Astrocyte of the cerebellum (primary cell): ENCODE measurements around the gene AK8.
"Not testable (repeated sequence)": the region's sequence is repeated elsewhere in the genome, so short reads cannot be mapped to it uniquely, and the experiment has no call there.

Source experiments
- DNase-seq: peaks from one replicate; pipeline ENCODE4 v3.0.0-alpha.2; 2011; ENCODE audit warnings: low read depth
- H3K4me3 ChIP-seq: 2 replicates; pipeline ENCODE4 v1.5.1; 2011; ENCODE audit warnings: mild to moderate bottlenecking, low read depth, low read length, moderate library complexity
- in situ Hi-C: cut with HindIII; loops from 2 replicates; pipeline ENCODE4 v1.10.0; 2017; ENCODE audit warnings: low sequenced_read_pairs
- TF ChIP-seq, protein P1 (sequence below): IDR thresholded peaks from 2 replicates; pipeline ENCODE4 v1.5.1; 2012; ENCODE audit warnings: low read length, low read depth, moderate library complexity, mild to moderate bottlenecking; ENCODE audit errors: missing control alignments

Gene AK8

DNA sequence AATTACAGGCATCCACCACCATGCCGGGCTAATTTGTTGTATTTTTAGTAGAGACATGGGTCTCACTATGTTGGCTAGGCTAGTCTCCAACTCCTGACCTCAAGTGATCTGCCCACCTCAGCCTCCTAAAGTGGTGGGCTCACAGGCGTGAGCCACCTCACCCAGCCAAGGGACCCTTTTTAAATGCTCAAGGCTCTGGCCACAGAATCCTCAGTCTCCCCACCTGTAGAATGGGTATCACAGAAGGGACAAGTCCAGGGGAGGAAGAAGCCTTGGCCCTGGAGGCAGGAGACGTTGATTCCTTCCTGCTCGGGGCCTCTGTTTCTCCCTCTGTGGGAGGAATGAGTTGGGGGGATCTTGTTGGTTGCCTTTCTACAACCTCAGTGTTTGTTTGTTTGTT is 162.1 kb downstream of the AK8 start:
- in situ Hi-C loops = no loop called here
- TF ChIP-seq, protein P1, sequence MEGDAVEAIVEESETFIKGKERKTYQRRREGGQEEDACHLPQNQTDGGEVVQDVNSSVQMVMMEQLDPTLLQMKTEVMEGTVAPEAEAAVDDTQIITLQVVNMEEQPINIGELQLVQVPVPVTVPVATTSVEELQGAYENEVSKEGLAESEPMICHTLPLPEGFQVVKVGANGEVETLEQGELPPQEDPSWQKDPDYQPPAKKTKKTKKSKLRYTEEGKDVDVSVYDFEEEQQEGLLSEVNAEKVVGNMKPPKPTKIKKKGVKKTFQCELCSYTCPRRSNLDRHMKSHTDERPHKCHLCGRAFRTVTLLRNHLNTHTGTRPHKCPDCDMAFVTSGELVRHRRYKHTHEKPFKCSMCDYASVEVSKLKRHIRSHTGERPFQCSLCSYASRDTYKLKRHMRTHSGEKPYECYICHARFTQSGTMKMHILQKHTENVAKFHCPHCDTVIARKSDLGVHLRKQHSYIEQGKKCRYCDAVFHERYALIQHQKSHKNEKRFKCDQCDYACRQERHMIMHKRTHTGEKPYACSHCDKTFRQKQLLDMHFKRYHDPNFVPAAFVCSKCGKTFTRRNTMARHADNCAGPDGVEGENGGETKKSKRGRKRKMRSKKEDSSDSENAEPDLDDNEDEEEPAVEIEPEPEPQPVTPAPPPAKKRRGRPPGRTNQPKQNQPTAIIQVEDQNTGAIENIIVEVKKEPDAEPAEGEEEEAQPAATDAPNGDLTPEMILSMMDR = no peak
- no peak overlapping the region for H3K4me3 ChIP-seq
- no peak for DNase-seq

DNA sequence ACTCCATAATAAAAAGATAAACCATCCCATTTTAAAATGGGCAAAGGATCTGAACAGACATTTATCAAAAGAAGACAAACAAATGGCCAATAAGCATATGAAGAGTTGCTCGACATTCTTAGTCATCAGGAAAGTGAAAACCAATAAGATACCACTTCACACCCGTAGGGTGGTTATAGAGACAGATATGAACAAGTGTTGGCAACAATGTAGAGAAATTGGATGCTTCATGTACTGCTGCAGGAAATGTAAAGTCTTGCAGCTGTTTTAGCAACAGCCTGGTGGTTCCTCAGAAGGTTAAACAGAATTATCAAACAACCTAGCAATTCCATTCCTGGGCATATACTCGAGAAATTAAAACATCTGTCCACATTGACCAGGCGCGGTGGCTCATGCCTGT is 165.3 kb downstream of the AK8 start:
- TF ChIP-seq, protein P1 = no peak
- no peak for DNase-seq
- in situ Hi-C loops = no loop called here
- H3K4me3 ChIP-seq = no peak overlapping the region

DNA sequence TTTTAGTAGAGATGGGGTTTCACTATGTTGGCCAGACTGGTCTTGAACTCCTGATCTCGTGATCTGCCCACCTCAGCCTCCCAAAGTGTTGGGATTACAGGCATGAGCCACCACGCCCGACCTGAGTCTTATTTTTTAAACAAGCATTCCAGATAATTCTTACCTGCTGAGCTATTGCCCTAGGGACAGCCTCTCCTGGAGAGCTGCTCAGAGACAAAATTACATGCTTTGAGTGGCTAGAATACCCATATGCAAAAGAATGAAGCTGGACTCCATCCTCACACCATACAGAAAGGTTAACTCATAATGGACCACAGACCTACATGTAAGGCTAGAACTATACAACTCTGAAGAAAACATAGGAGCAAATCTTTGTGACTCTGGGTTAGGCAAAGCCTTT is 166.2 kb downstream of the AK8 start:
- H3K4me3 ChIP-seq = no peak overlapping the region
- in situ Hi-C loops = no loop called here
- TF ChIP-seq, protein P1 = no peak
- DNase-seq = no peak

DNA sequence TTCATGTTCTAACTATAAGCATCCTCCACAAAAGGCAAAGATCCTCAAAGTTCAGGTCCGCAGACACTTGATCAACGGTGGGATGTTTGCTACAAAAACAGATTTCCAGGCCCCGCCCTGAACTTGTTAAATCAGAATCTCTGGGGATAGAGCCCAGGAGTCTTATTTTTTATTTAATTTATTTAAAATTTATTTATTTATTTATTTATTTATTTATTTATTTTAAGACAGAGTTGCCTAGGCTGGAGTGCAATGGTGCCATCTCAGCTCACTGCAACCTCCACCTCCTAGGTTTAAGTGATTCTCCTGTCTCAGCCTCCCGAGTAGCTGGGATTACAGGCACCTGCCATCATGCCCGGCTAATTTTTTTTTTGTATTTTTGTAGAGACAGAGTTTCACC is 166.9 kb downstream of the AK8 start:
- in situ Hi-C loops, DNase-seq, H3K4me3 ChIP-seq: not testable (repeated sequence)

DNA sequence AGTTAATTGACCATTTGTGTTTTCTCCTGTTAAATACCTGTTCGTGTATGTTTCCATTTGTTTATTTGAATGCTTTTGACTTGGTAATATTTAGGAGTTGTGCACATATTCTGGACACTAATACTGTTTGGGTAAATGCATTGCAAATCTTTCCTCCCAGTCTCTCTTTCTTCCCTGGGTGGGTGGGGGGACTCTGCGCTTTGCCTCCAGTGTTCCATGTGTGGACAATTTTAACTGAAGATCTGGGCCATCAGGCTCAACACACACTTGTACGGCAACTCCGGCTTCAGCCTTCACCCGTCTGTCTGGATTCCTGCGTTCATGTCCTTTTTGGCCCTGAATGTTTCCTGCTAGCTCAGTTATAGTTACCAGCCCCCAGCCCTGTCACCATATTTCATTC is 167.8 kb downstream of the AK8 start:
- no peak overlapping the region for H3K4me3 ChIP-seq
- TF ChIP-seq, protein P1 = no peak
- DNase-seq = no peak
- in situ Hi-C loops = no loop called here

DNA sequence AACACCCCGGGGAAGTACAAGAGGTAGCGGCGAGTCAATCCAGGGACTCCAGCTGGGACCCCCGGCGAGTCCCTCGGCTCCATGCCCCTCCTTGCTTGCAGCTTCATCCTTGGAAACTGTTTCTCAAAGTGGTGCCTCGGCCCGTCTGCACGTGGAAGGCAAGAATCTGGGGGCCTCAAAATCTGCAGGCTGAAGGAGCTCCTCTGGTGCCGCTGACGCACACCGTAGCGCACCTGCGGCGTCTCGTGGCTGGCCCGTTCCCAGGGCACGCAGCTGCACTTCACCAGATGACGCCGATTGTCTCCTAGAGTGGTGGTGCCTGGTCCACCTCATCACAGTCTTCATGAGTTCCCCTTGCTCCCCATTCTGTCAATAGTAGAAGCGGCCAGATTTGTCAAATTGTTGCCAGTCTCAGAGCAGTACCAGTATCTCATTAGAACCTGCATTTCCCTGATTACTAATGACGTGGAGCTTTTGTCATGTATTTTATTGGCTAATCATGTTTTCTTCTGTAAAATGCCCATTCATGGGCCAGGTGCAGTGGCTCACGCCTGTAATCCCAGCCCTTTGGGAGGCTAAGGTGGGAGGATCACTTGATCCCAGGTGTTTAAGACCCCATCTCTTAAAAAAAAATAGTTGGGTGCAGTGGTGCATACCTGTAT is 169.2 kb downstream of the AK8 start:
- DNase-seq = no peak
- H3K4me3 ChIP-seq = no peak overlapping the region
- TF ChIP-seq, protein P1 = no peak
- in situ Hi-C loops = no loop called here

DNA sequence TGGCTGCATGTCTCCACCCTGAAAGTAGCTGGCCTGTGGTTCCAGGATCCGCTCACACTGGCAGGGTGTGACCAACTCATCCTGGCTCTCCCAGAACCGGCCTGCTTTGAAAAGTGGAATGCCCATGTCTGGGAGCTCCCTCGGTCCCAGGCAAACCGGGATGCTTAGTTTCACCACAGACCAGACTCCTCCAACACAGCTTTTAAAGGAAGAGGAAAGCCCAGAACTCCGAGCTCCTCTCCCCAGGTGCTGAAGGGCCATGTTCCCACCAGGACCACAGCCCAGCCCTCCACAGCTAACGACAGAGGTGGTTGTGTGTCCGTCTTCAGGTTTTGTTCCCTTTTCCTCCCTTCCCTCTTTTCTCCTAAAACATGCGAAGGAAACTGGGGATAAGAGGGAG is 169.8 kb downstream of the AK8 start:
- in situ Hi-C loops = no loop called here
- TF ChIP-seq, protein P1 = no peak
- H3K4me3 ChIP-seq = no peak overlapping the region
- DNase-seq = no peak
